Measurements from ENCODE around the gene VPS72.

Gene VPS72

DNA sequence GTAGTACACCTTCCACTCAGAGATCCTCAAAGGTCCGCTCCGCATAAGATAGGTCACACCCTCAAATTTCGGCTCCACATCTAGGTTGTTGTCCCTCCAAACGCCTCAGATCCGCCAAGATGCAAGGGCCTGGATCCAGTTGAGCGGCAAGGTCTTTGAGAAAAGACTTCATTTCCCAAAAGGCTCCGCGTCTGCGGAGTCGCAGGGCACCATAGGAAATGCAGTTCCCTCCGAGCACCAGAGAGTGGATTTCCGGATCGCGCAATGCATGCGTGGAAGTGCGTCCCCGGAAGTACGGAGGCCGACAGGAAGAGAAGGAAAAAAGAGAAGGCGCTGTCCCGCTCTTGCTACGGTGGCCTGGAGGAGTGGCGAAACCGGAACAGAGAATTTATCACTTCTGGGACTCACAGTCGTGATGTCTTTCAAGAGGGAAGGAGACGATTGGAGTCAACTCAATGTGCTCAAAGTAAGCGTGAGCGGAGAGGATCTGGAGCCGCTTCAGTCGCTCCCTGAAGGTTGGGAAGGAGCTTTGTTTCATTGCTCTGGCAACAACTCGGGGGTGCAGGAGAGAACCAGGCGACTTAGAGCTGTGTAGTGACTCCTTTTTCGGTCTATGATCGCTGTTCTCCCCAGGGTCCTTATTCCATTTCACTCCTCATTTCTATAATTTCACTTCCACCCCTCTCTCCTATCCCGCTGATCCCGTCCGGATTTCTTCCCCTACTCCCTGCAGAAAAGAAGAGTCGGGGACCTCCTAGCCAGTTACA lies 24.1 kb downstream of the VPS72 start, which contains the start of the genes LYSMD1 and SCNM1 (continued):
- TF ChIP-seq ZNF585B (tag by site-specific recombination; IDR thresholded peaks at IDR 0.05) = no peak
- TF ChIP-seq ZNF549 (tag by site-specific recombination; IDR thresholded peaks at IDR 0.05) = no peak
- TF ChIP-seq ZNF654 (tag by site-specific recombination; IDR thresholded peaks at IDR 0.05; ENCODE audit: low read depth) = no peak
- TF ChIP-seq ZNF629 (tag by site-specific recombination; IDR thresholded peaks at IDR 0.05) = peak; percentile 94
- no peak for TF ChIP-seq SALL2 (tag by site-specific recombination; IDR thresholded peaks at IDR 0.05; ENCODE audit: borderline replicate concordance)
- peak; percentile 68 for TF ChIP-seq KLF8 (tag by site-specific recombination; IDR thresholded peaks at IDR 0.05)
- TF ChIP-seq ZNF561 (tag by site-specific recombination; IDR thresholded peaks at IDR 0.05; ENCODE audit: borderline replicate concordance) = peak; percentile 98
- no peak for TF ChIP-seq ZNF16 (tag by site-specific recombination; IDR thresholded peaks at IDR 0.05; ENCODE audit: low read depth)
- no peak for TF ChIP-seq ZNF48 (tag by site-specific recombination; IDR thresholded peaks at IDR 0.05)
- no peak for TF ChIP-seq ZFHX2 (tag by site-specific recombination; conservative IDR thresholded peaks at IDR 0.05)
- TF ChIP-seq ZFP37 (tag by site-specific recombination; IDR thresholded peaks at IDR 0.05) = 0 out of 2 replicates have a peak, but pooled peaks have one; percentile 38
- no peak; the same call in 1 of the 2 replicates for TF ChIP-seq ZBTB20 (tag by site-specific recombination; IDR thresholded peaks at IDR 0.05)
- TF ChIP-seq ZNF2 (tag by site-specific recombination; IDR thresholded peaks at IDR 0.05) = peak; percentile 72
- TF ChIP-seq, protein P1, sequence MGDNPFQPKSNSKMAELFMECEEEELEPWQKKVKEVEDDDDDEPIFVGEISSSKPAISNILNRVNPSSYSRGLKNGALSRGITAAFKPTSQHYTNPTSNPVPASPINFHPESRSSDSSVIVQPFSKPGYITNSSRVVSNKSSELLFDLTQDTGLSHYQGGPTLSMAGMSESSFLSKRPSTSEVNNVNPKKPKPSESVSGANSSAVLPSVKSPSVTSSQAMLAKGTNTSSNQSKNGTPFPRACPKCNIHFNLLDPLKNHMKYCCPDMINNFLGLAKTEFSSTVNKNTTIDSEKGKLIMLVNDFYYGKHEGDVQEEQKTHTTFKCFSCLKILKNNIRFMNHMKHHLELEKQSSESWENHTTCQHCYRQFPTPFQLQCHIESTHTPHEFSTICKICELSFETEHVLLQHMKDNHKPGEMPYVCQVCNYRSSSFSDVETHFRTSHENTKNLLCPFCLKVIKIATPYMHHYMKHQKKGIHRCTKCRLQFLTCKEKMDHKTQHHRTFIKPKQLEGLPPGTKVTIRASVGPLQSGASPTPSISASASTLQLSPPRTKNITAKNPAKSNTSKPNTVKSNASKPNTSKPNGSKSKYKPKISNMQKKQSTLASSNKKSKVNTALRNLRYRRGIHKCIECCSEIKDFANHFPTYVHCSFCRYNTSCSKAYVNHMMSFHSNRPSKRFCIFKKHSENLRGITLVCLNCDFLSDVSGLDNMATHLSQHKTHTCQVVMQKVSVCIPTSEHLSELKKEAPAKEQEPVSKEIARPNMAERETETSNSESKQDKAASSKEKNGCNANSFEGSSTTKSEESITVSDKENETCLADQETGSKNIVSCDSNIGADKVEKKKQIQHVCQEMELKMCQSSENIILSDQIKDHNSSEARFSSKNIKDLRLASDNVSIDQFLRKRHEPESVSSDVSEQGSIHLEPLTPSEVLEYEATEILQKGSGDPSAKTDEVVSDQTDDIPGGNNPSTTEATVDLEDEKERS (tag by site-specific recombination; IDR thresholded peaks at IDR 0.05) = no peak
- TF ChIP-seq ZNF350 (tag by site-specific recombination; IDR thresholded peaks at IDR 0.05) = no peak
- peak; percentile 97 for TF ChIP-seq ZBTB17 (tag by site-specific recombination; IDR thresholded peaks at IDR 0.05)
- no peak for TF ChIP-seq ZNF837 (tag by site-specific recombination; IDR thresholded peaks at IDR 0.05)
- no peak for TF ChIP-seq REPIN1 (tag by site-specific recombination; IDR thresholded peaks at IDR 0.05; ENCODE audit: low read depth)
- TF ChIP-seq, protein P2, sequence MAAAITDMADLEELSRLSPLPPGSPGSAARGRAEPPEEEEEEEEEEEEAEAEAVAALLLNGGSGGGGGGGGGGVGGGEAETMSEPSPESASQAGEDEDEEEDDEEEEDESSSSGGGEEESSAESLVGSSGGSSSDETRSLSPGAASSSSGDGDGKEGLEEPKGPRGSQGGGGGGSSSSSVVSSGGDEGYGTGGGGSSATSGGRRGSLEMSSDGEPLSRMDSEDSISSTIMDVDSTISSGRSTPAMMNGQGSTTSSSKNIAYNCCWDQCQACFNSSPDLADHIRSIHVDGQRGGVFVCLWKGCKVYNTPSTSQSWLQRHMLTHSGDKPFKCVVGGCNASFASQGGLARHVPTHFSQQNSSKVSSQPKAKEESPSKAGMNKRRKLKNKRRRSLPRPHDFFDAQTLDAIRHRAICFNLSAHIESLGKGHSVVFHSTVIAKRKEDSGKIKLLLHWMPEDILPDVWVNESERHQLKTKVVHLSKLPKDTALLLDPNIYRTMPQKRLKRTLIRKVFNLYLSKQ (tag by site-specific recombination; IDR thresholded peaks at IDR 0.05; ENCODE audit: borderline replicate concordance) = no peak
- TF ChIP-seq, protein P3, sequence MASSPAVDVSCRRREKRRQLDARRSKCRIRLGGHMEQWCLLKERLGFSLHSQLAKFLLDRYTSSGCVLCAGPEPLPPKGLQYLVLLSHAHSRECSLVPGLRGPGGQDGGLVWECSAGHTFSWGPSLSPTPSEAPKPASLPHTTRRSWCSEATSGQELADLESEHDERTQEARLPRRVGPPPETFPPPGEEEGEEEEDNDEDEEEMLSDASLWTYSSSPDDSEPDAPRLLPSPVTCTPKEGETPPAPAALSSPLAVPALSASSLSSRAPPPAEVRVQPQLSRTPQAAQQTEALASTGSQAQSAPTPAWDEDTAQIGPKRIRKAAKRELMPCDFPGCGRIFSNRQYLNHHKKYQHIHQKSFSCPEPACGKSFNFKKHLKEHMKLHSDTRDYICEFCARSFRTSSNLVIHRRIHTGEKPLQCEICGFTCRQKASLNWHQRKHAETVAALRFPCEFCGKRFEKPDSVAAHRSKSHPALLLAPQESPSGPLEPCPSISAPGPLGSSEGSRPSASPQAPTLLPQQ (tag by site-specific recombination; IDR thresholded peaks at IDR 0.05) = peak; percentile 47; the same call in 1 of the 2 replicates
- peak; percentile 73; the same call in 1 of the 2 replicates for TF ChIP-seq ZNF24 (tag by site-specific recombination; IDR thresholded peaks at IDR 0.05)
- TF ChIP-seq SP2 (tag by site-specific recombination; IDR thresholded peaks at IDR 0.05) = peak; percentile 91
- TF ChIP-seq ZNF433 (tag by site-specific recombination; IDR thresholded peaks at IDR 0.05; ENCODE audit: low read depth) = no peak
- no peak for TF ChIP-seq ZNF792 (tag by site-specific recombination; IDR thresholded peaks at IDR 0.05)
- TF ChIP-seq ZNF571 (tag by site-specific recombination; IDR thresholded peaks at IDR 0.05) = no peak
- TF ChIP-seq ZNF560 (tag by site-specific recombination; IDR thresholded peaks at IDR 0.05; ENCODE audit: borderline replicate concordance) = no peak
- TF ChIP-seq, protein P4, sequence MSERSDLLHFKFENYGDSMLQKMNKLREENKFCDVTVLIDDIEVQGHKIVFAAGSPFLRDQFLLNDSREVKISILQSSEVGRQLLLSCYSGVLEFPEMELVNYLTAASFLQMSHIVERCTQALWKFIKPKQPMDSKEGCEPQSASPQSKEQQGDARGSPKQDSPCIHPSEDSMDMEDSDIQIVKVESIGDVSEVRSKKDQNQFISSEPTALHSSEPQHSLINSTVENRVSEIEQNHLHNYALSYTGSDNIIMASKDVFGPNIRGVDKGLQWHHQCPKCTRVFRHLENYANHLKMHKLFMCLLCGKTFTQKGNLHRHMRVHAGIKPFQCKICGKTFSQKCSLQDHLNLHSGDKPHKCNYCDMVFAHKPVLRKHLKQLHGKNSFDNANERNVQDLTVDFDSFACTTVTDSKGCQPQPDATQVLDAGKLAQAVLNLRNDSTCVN (tag by site-specific recombination; optimal IDR thresholded peaks at IDR 0.05) = peak; percentile 51
- peak; percentile 84 for TF ChIP-seq PRDM1 (tag by site-specific recombination; IDR thresholded peaks at IDR 0.05)
- no peak for TF ChIP-seq MZF1 (tag by site-specific recombination; IDR thresholded peaks at IDR 0.05; ENCODE audit: borderline replicate concordance)
- TF ChIP-seq ZNF521 (tag by site-specific recombination; IDR thresholded peaks at IDR 0.05) = no peak
- TF ChIP-seq ZNF324 (tag by site-specific recombination; IDR thresholded peaks at IDR 0.05) = 0 out of 2 replicates have a peak, but pooled peaks have one; percentile 3
- TF ChIP-seq, protein P5, sequence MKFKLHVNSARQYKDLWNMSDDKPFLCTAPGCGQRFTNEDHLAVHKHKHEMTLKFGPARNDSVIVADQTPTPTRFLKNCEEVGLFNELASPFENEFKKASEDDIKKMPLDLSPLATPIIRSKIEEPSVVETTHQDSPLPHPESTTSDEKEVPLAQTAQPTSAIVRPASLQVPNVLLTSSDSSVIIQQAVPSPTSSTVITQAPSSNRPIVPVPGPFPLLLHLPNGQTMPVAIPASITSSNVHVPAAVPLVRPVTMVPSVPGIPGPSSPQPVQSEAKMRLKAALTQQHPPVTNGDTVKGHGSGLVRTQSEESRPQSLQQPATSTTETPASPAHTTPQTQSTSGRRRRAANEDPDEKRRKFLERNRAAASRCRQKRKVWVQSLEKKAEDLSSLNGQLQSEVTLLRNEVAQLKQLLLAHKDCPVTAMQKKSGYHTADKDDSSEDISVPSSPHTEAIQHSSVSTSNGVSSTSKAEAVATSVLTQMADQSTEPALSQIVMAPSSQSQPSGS (tag by site-specific recombination; IDR thresholded peaks at IDR 0.05; ENCODE audit: low read depth) = no peak
- TF ChIP-seq ZNF76 (tag by site-specific recombination; IDR thresholded peaks at IDR 0.05; ENCODE audit: borderline replicate concordance, low read depth) = peak; percentile 99
